HL-60 (cell line): ENCODE measurements around the gene C7orf57.

Source experiments
- GABPA ChIP-seq: IDR thresholded peaks from 2 replicates; pipeline ENCODE4 v1.6.1; 2012; ENCODE audit warnings: low read depth
- POLR2AphosphoS5 ChIP-seq: IDR thresholded peaks from 2 replicates; pipeline ENCODE4 v1.6.1; 2012; ENCODE audit warnings: low read depth
- TF ChIP-seq, protein P1 (sequence below): IDR thresholded peaks from one replicate; pipeline ENCODE4 v1.5.1; 2011; ENCODE audit warnings: low read length, control low read depth, inconsistent platforms; ENCODE audit not compliant: insufficient read depth

DNA sequence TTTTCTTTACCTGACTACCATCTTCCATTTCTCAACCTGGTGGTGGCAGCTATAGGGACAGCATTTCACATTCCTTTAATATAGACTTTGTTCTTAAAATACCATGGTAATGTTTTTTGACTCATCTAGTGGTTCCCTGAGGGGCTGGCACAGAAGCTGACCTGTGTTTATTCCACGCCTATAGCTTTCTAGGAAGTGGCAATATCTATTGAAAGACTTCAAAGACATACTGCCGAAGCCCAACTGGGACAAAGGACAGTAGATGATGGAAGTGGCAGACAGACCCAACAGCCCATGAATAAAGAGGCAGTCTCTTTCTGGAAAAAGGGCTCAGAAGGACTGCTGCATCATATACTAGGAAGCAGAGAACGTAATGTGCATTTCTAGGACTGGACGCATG, 17.7 kb upstream of the C7orf57 start:
- TF ChIP-seq POLR2AphosphoS5 (no peak), GABPA (no peak)
- TF ChIP-seq, protein P1, sequence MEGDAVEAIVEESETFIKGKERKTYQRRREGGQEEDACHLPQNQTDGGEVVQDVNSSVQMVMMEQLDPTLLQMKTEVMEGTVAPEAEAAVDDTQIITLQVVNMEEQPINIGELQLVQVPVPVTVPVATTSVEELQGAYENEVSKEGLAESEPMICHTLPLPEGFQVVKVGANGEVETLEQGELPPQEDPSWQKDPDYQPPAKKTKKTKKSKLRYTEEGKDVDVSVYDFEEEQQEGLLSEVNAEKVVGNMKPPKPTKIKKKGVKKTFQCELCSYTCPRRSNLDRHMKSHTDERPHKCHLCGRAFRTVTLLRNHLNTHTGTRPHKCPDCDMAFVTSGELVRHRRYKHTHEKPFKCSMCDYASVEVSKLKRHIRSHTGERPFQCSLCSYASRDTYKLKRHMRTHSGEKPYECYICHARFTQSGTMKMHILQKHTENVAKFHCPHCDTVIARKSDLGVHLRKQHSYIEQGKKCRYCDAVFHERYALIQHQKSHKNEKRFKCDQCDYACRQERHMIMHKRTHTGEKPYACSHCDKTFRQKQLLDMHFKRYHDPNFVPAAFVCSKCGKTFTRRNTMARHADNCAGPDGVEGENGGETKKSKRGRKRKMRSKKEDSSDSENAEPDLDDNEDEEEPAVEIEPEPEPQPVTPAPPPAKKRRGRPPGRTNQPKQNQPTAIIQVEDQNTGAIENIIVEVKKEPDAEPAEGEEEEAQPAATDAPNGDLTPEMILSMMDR: no peak
